Measurements from ENCODE around the gene HEXD.
A peak's percentile ranks its signal among the peaks of the same experiment; 100 is the strongest.

HEXD gene

DNA sequence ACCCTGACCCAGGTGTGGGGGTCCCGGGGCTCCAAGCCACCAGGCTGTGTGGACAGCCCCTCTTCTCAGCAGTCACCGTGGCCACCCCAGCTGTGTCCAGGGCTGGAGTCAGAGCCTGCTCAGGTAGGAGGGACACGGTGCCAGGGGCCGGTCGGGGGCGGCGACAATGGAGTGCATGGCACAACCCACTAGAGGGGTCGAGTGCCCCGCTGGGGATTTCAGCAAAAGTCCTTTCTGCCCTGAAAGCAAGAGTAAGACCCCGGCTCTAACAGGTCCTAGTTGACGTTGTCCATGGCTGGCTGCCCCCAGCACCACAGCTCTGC lies 35.3 kb upstream of the HEXD start:
- no peak for DNase-seq

DNA sequence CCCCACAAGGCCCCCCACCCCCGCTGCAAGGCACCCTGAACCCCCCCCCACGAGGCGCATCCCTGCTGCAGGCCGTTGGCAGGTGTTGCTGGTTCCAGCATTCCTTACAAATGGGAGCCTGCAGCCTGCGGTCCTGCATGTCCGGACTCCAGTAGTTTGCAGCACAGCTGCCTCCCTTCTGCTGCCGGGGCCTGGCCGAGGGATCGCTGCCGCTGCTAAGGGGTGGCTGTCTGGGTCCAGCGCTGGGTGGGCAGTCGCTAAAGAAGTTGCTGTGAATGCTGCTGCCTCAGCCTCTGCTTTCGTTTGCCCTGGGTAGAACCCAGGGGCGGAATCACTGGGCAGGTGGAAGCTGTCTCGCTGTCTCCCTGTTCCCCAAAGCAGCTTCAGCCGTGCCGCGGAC lies 34.7 kb upstream of the HEXD start:
- no peak for DNase-seq

DNA sequence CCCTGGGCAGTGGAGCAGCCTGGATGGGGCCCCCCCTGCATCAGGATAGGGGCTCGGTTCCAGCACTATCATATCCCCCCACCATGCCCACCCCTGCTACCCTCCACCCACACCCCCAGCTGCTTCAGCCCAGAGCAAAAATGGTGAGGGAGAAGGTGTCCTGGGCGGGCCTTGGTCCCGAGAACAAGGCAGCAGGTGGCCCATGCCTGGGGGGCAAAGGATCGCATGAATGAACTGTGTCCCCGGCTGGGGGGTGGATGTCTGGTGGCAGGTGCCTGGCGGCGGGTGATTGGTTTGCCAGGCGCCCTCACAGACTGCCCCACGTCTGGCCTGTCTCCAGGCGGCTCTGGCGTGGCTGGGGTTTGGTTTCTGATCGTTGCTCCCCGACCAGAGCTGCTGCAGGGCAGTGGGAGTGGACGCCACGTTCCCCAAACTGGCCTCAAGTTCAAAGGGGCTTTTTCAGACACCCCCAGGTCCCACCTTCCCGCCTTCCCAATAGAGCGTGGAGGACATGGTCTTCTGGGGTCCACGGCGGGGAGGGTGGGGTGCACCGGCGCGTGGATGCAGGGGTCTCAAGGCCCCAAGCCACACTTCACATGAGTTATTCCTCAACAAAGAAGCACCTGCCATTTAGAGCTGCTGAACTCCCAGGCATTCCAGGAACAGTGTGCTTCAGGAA lies 34.0 kb upstream of the HEXD start:
- DNase-seq = no peak

DNA sequence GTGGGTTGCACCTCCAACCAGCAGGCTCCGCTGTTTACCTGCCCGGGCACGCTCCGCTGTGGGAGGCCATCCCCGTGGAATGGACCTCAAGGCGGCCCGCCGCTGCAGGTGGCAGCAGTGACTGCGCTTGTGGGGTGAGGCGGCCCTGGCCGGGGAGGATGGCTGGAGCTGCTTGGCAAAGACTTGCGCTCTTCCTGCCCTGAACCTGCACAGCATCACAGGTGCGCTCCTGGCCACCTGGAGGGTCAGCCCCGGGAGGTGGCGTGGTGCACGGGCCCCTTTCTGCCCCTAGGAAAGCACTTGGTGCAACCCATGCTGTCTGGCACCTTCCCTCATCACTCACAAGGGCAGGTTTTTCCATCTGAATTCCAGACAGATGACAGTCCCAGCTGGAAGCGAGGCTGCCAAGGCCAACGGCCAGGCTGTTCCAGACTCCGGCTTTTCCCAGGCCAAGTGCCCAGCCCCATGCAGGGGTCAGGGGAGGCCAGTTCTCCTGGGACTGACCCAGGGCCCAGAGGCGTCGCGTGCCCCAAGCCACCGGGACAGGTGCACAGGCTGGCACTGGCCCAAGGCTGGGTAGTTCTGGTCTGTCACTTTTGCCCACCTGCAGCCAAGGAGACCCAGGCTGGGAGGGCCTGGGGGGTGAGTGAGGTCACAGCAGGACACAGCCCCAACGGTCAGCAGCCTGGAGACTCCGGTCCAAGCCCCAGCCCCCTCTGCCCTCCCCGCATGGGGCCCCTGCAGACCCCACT lies 33.2 kb upstream of the HEXD start:
- DNase-seq = no peak

DNA sequence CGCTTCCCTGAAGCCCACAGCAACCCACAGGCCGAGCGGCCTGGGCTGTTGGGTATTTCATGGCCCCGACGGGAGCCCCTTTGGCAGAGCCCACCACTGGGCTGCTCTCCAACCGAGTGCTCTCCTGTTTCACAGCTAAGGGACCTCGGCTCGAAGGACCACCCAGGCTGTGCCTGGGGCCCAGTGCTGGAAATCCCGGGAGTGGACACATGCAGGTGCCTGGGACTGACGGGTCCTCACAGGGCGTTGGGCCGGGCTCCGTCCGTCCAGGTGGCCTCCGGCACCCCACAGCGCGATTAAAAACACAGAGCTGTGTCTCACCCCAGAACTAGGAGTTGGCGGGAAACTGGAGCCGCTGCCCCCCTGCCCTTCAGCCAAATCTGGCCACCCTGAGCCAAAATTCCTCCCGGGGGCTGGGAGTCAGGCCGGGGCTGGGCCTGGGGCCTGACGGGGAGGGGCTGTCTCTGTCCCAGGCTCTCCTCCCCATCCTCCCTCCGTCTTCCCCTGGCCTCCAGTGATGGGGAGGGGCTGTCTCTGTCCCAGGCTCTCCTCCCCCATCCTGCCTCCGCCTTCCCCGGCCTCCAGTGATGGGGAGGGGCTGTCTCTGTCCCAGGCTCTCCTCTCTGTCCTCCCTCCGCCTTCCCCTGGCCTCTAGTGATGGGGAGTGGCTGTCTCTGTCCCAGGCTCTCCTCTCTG lies 32.4 kb upstream of the HEXD start:
- no peak for DNase-seq

DNA sequence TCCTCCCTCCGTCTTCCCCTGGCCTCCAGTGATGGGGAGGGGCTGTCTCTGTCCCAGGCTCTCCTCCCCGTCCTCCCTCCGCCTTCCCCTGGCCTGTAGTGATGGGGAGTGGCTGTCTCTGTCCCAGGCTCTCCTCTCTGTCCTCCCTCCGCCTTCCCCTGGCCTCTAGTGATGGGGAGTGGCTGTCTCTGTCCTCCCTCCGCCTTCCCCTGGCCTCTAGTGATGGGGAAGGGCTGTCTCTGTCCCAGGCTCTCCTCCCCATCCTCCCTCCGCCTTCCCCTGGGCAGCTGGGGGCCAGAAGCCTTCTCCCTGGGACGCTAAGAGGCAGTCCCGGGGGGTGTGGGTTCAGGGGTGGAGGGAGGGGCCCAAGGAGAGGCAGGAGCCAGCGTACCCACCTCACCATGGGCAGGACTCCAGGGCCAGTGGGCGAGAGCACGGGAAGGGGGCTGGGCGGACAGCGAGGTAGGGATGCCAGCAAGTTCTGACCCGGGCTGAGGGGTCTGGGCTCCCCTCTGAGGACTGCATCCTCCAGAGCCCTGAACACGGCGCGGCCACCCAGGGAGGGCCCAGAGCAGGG lies 31.8 kb upstream of the HEXD start:
- no peak for DNase-seq

DNA sequence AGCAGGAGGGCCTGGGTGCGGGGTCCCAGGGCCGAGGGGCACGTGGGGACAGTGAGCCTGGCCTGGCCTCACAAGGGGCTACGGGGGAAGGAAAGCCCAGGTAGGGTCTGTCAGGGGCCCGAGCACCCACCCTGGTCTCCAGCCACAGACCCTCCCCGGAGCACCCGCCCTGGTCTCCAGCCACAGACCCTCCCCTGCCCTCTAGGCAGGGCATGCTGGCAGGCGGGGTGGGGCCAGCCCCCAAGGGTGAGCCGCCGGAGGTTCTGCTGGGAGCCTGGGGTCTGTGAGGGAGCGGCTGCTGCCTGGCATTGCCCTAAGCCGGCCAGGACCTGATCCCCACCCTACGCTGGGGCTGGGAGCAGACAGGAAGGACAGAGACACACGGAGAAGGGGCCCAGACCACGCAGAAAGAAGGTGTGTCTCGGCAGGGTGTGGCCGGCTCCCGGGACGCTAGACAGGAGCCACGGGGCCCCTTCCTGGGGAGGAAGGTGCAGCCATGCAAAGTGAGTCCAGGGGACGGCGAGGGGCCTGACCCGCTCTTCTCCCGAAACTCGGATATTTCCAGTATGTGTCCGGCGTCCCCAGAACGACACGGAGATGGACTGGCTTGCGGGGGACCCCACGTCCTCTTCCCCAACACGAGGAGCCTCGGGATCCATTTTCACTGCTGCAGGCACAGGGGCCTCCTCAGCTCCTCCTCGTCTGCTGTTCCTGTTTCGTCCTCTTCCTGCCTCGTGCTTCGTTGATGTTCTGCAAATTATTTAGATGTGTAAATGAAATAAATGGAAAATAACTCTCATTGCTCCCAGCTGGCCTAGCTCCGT lies 31.1 kb upstream of the HEXD start:
- DNase-seq = no peak

DNA sequence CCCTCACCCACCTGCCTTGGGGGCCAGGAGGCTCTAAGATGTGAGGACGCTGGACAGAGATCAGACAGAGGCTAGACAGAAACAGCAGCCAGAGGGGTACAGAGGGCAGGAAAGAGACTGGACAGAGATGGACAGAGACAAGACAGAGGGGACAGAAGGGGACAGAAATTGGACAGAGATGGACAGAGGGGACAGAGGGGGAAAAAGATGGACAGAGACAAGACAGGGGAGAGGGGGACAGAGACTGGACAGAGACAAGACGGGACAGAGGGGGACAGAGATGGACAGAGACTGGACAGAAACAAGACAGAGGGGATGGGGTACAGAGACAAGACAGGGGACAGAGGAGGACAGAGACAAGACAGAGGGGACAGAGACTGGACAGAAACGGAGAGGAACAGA lies 30.4 kb upstream of the HEXD start:
- no peak for DNase-seq

DNA sequence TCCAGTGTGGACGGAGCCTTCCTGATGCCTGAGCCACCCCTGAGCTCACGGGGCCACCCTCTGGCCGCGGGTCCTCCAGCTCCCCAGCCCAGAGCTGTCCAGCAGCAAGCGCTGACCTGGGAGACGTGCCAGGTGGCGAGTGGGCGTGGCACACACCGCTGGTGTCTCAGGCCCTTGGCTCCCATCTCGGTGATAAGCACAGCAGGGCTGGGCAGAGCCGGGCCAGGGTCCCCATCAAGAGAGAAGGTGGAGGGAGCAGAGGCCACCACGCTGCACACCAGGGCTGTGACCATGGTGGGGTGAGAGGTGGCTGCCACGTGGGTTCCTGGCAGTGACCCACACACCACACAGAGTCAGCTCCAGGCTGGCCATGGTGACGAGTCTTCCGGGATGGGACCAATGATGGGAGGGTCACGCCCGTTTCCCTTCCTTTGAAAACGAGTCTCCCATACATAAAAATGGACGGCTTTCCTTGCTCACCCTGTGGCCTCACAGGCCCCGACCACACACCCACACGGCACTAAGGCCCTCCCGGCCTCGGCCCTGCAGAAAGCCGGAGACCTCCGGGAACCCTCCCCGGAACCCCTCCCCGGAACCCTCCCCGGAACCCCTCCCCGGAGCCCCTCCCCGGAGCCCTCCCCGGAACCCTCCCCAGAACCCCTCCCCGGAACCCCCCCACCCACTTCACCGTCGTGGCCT lies 29.8 kb upstream of the HEXD start:
- DNase-seq = no peak

DNA sequence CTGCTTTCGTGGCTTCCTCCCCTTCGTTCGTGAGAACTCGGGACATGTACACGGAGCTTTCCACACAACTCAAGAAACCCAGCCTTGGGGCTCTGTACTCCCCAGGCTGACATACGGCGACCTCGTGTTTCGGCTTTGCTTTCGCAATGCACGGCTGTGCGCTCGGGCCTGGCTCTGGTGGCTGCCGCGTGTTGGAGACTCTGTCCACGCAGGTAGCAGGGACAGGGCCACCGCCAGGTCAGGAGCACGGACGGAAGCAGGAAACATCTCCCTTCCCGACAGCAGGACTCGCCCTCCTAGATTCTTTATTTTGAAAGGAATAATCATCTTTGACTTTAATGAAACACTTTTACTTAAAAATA lies 29.2 kb upstream of the HEXD start:
- peak; percentile 32 for DNase-seq

DNA sequence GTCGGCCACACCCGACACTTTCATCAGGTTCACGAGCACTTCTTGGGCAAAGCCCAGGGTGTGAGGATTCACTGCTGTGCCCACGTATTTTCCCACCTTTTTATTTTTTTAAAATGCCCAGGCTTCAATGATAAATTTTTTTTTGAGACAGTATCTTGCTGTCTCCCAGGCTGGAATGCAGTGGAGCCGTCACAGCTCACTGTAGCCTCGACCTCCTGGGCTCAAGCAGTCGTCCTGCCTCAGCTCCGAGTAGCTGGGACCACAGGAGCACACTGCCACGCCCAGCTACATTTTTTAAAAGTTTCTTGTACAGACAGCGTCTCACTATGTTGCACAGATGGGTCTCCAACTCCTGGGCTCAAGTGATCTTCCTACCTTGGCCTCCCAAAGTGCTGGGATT lies 28.8 kb upstream of the HEXD start:
- no peak for DNase-seq

DNA sequence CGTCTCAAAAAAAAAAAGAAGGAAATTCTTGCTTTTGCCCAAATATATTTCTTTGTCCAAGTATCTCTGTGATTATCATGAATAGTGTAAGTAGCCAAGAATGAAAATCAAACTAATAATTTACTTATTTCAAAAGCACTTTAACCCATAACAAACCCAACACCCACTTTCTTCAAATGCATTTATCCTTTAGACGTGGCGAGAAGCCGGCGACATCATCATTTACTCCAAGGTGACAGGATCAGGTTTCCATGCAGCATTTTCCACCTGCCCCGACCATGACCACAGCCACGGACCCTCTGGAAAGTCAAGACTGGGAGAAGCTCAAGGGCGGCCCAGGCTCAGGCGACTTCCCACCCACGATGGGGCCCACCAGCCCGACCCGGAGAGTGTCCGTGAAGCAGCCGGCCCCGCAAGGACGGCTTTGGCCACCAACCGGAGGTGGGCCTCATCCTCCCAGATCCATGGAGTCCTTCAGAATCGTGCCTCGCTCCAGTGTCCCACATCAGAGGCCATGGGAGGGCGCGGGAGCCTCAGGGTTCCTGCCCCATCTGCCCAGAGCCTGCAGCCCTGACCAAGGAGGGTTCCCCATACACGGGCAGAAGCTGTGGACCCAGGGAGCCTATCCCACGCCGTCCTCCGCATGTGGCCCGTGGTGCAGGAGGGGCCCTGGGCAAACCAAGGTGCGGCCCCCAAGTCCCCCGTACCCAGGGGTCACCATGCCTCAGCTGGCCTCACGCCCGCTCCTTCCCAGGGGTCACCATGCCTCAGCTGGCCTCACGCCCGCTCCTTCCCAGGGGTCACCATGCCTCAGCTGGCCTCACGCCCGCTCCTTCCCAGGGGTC lies 27.9 kb upstream of the HEXD start:
- DNase-seq = no peak

DNA sequence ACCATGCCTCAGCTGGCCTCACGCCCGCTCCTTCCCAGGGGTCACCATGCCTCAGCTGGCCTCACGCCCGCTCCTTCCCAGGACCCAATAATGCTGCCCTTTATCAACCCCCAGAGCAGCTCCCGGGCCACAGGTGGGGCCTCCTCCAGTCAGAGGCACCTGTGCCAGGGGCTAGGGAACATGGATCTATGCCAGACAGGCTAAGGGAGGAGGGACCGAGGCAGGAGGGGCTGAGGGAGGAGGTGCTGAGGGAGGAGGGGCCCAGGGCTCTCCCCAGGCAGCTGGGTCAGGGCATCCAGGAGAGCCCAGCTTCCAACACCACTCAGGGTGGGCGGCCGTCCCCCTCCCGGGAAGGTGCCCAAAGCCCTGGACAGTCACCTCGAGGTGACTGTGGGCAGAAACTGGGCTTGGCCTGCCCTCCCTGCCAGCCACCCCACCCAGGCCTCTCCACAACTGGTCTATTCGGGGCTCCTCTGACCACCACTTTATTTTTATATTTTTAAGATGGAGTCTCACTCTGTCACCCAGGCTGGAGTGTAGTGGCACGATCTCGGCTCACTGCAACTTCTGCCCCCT lies 27.2 kb upstream of the HEXD start:
- no peak for DNase-seq

DNA sequence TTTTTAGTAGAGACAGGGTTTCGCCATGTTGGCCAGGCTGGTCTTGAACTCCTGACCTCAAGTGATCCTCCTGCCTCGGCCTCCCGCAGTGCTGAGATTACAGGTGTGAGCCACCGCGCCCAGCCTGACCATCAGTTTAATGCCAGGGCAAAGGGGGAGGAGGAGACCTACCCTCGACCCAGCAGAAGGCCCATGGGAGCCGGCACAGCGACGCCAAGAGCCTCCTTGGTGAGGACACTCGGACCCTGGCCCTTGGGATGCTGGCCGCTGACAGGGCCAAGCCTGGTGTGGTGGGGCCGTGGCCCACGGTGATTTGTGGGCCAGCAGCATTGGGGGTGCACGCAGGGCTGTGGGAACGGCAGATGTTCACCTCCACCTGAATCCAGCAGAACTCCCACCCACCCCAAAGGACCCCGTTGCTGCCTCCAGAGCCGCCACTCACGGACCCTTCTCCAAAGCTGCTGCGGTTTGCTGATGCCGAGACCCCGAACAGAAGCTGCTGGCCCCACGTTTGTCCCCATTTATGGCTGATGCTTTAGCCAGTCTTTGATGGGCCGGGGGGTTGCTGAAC lies 26.6 kb upstream of the HEXD start:
- no peak for DNase-seq

DNA sequence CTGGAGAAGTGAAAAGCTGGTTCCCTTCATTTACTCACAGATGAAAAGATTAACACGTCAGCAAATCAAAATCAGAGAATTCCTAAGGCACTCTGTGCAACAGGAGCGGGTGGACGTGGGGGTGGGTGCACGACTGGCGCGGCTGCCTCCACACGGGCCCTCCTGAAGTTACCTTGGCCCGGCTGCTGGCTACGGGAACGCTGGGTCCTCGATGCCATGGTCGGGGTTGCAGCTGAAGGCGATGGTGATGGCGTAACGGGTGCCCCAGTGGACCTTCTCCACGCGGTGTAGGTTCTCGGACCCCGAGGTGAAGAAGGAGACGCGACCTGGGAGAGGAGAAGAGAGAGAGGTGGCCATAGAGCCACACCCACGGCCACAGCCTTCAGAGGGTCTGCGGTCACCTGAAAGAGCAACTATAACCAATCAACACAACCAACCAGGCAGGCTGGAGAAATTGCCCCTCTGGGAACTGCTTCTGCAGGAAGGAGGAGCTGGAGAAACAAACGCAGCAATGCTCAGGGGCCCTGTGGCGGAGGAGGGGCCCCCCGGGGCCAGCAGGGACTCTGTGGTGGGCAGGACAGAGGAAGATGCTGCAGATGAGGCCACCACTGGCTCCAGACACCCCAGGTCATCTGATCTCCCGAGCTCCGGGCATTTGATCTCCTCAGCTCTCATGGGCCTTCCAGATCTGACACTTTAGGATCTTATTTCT lies 25.8 kb upstream of the HEXD start:
- DNase-seq = no peak

DNA sequence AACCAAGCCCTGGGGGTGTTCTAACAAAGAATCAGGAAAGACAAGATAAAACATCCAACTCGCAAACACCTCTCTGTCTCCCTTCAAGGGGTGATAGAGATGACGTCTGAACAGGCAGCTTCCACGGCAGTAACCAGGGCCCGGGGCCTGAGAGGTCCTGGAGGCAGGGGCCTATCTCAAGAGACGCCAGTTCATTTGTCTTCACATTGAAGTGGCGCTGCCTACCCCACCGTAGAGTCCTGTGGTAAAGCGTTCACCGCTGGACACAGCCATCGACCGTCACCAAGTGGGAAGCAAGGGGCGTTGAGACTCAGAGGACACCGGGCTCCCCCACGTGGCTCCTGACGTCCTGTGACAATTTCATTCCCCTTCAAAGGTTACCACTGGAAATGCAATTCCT lies 25.2 kb upstream of the HEXD start:
- no peak for DNase-seq

DNA sequence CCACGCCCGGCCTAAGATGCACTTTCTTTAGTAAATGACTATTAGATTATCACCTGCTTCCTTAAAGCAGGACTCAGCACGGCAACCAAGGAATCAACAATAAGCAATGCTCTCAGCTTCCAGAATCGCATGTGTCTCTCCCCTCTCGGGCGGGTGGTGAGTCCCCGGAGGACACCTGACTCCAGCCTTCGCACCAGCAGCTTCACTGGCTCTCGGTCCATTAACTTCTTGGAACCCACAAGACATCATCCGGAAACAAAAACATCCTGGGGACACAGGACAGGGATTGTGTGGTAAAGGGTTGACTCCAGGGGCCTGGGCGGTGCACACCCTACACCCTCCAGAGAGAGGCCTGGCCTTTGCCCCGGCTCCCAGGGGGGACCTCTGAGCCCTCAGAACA lies 23.9 kb upstream of the HEXD start:
- no peak for DNase-seq

DNA sequence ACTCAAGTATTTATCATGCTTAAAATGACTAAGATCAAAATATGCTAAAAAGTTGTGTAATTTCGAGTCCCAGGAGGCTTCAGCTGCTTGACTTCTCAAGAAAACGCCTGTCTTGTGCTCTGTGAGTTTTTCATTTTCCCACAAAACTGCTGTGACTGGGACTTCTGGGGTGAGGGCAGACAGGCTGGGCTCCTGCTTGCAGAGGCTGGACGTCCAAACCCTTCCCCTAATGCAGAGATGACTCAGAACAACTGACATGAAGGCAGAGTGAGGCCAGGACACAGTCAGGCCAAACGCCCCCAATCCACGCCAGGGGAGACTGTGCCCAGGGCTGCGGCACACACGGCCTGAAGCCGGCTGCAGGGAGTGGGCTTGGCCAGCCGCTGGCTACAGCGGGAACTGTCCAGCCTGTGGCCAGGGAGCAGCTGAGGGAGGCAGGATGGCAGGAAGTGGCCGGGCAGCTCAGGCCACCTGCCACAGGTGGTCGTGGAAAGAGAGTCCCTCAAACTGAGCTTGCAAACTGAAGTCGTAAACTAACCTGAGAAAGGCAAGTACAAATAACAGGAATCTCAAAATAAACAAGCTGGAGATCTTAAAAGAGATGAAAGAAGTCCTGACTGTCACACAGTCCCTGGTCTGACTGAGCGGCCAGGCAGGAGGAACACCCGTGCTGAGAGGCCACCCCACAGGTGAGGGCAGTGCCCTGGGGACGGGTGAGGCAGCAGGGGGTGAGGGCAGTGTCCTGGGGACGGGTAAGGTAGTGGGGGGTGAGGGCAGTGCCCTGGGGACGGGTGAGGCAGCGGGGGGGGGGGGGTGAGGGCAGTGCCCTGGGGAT lies 21.3 kb upstream of the HEXD start:
- peak; percentile 32 for DNase-seq
